IPS-11a (cell line): ENCODE measurements around the gene TTI1.

Experiments
- H3K4me3 ChIP-seq: one replicate; pipeline ENCODE4 v1.5.1; 2013; ENCODE audit warnings: low read depth, low read length, control low read depth

TTI1 gene

GRCh38 chr20:37989601-37990295 is 43.5 kb downstream of the TTI1 start:
- H3K4me3 ChIP-seq, result no peak overlapping the region

- H3K4me3 ChIP-seq, result no peak overlapping the region
These were observed 44.8 kb downstream of the TTI1 start for GRCh38 chr20:37988306-37988954.

- H3K4me3 ChIP-seq, result no peak overlapping the region
These were observed 45.5 kb downstream of the TTI1 start for GRCh38 chr20:37987602-37988290.

GRCh38 chr20:37986873-37987601 is 46.2 kb downstream of the TTI1 start:
- H3K4me3 ChIP-seq, result no peak overlapping the region

DNA sequence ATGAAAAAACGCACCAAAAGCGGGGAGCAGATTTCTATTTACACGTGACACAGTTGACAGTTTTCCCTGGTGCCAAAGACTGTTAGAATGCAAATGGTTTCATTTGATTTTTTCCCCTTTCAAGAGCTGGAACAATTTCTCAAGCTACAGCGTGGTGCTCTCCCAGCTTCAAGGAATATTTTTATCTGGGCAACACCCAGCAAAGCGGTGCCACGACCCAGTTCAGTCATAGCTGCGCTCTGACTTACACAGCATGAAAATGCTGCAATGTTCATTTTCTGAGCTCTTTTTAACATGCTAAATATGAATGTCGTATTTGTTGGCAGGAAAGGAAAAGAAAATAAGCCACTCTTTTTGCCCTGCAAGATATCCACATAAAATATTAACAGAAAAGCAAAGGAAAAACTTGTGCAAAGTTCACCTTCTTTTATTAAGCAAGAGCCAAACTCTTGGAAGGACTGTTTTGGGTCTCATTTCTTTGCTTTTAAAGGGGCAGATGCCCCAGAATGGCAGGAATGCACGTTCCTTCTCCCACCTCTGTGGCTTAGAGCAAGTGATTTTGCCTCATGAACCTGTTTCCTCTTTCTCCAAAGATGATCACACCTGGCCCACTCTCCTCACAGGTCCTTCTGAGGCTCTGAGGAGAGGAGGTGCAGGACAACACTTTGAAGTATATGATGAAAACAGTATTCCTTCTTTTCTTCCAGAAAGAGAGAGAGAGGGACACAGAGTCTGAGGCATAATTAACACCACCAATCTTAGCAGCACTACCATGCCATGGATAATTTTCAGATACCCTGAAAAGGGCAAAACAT is 47.0 kb downstream of the TTI1 start:
- no peak overlapping the region for H3K4me3 ChIP-seq

DNA sequence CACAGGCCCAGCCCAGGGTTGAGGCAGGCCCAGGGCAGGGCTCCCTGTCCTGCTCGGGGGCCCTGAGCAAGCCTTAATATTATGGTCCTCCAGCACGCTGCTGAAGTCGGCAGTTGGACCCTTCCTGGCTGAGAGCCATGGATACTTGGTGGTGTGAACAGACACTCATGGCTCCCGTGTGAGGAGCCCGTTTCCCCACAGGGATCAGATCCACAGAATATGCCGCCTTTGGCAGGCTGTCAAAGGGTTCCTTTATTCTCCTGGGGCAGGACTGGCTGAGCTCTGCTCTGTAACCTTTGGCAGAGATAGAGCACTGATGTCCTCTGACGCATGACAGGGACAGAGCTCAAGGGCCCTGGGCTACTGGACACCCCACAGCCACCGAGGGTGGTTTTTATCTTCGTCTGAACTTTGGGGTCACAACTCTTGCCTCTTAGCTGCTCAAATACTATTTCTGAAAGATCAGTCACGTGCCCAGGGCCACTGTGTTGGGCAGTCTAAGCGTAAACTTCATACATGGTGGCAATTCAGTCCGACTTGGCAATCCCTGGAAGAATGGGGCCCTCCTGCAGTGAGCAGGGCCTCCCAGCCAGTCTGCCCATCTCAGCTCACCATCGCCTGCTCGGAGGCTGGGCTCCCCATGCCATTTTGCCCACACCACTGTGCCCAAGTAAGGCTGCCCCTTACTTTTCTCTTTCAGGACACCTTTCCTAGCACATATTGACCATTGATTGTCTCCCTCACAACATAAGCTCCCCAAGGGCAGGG is 49.1 kb downstream of the TTI1 start:
- H3K4me3 ChIP-seq, result no peak overlapping the region

GRCh38 chr20:37983286-37983685 is 50.0 kb downstream of the TTI1 start:
- no peak overlapping the region for H3K4me3 ChIP-seq

DNA sequence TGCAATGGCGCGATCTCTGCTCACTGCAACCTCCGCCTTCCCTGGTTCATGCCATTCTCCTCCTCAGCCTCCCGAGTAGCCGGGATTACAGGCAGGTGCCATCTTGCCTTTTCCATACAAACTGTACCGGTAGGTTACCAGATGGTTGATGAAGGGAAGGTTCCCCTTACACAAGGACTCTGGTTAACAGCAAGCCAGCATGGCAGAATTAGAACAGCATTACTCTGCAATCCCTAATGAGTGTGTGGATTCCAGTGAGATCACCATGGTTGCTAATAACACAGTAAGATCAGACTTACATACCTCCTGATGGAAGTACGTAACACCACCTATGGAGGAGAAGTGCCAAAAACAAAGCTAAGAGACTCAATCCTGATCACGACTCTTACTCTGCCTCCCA is 51.7 kb downstream of the TTI1 start:
- H3K4me3 ChIP-seq, result no peak overlapping the region

- H3K4me3 ChIP-seq, result no peak overlapping the region
These were observed 52.4 kb downstream of the TTI1 start for GRCh38 chr20:37980876-37981275.

DNA sequence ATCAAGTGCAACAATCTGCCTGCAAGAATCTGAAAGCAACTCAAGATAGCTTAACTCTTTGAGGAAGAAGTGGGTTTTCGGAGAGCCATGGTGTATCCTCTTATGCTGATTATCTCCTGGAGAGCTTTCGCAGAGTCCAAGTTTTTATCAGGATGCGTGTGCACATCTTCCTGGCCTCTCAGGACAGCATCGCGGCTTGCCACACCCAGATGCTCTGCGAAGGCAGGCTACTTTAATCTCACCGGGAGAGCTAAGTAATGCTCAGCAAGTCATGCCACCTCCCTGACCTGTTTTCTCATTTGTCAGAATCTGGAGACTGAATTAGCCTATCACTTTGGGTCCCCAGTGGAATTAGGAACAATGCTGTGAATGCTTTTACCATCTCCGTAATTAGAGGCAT is 52.9 kb downstream of the TTI1 start:
- H3K4me3 ChIP-seq, result no peak overlapping the region

- no peak overlapping the region for H3K4me3 ChIP-seq
These were observed 54.0 kb downstream of the TTI1 start for GRCh38 chr20:37979021-37979985.

- no peak overlapping the region for H3K4me3 ChIP-seq
These were observed 55.5 kb downstream of the TTI1 start for GRCh38 chr20:37977786-37978185.

DNA sequence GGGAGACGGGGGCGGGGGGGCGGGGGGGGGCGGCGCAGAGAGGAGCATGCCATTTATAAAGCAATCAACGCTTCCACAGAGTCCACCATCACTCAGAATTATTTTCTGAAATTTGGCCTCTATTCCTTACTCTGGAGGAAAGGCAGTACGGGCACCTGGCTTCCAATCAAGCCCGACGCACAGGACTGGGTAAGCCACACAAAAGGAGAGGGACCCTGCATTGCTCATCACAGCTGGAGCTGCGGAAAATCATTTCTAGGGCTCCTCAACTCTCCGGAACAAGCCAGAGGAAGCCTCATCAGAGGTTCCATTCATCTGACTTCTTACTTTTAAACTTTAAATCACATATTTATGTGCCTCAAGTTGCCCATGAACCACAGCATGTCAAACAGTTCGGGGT is 55.9 kb downstream of the TTI1 start:
- no peak overlapping the region for H3K4me3 ChIP-seq

GRCh38 chr20:37976887-37977286 is 56.4 kb downstream of the TTI1 start:
- no peak overlapping the region for H3K4me3 ChIP-seq

GRCh38 chr20:37973059-37973910 is 60.0 kb downstream of the TTI1 start:
- no peak overlapping the region for H3K4me3 ChIP-seq

GRCh38 chr20:37972256-37973058 is 60.8 kb downstream of the TTI1 start:
- H3K4me3 ChIP-seq, result no peak overlapping the region

- H3K4me3 ChIP-seq, result no peak overlapping the region
These were observed 61.6 kb downstream of the TTI1 start for GRCh38 chr20:37971561-37972127.
